K562 (cell line): ENCODE results near the gene ZNF143. TPM values are rescaled to one million over a fixed set of nuclear protein-coding genes. Genes with fewer than 3 reads are reported as not detected.
A peak's percentile ranks its signal among the peaks of the same experiment; 100 is the strongest.

ENCODE experiments used
- BRF2 ChIP-seq: IDR thresholded peaks from 3 replicates; pipeline ENCODE4 v1.6.1; 2011; ENCODE audit warnings: borderline replicate concordance, mild to moderate bottlenecking; ENCODE audit not compliant: insufficient read length, insufficient read depth
- FOXP1 ChIP-seq: sonication (generic); formaldehyde crosslinking; IDR thresholded peaks from 2 replicates; pipeline ENCODE4 v1.8.0; 2022; ENCODE audit warnings: mild to moderate bottlenecking, missing genetic modification reagents
- IFI16 ChIP-seq: fragments of 250-450 bp; sonication (Bioruptor Pico); IDR thresholded peaks from 2 replicates; pipeline ENCODE4 v2.1.2; 2022; ENCODE audit warnings: mild to moderate bottlenecking, inconsistent platforms
- NFE2 ChIP-seq: IDR thresholded peaks from 2 replicates; pipeline ENCODE4 v1.6.1; 2014; ENCODE audit warnings: antibody characterized with exemption, low read depth
- SNRNP70 ChIP-seq: fragments of 200-400 bp; formaldehyde crosslinking; optimal IDR thresholded peaks from 2 replicates; pipeline ENCODE3; 2017; ENCODE audit warnings: low read depth, low read length
- SRSF3 ChIP-seq: fragments of 200-400 bp; formaldehyde crosslinking; IDR thresholded peaks from 2 replicates; pipeline ENCODE4 v1.6.1; 2016; ENCODE audit warnings: mild to moderate bottlenecking, low read length, moderate library complexity; ENCODE audit not compliant: insufficient read depth
- U2AF2 ChIP-seq: fragments of 200-400 bp; formaldehyde crosslinking; optimal IDR thresholded peaks from 2 replicates; pipeline ENCODE3; 2017; ENCODE audit warnings: low read depth, mild to moderate bottlenecking, low read length
- XRCC3 ChIP-seq: fragments of 450-650 bp; IDR thresholded peaks from 2 replicates; pipeline ENCODE4 v1.6.1; 2017; ENCODE audit warnings: mild to moderate bottlenecking, moderate library complexity
- ZNF316 ChIP-seq: fragments of 450-650 bp; IDR thresholded peaks from 2 replicates; pipeline ENCODE4 v1.6.1; 2016
- ZNF644 ChIP-seq: fragments of 200-800 bp; sonication (Bioruptor generic); IDR thresholded peaks from 2 replicates; pipeline ENCODE4 v1.6.1; 2016; ENCODE audit warnings: low read depth, missing genetic modification characterization, missing compliant biosample characterization
- ZSCAN29 ChIP-seq: fragments of 450-650 bp; IDR thresholded peaks from 2 replicates; pipeline ENCODE4 v1.6.1; 2017
- polyA plus RNA-seq, 8 experiments: library from polyadenylated mRNA; depleted of rRNA in 4 of 8; stranded (reverse) in 5 of 8; unstranded in 3 of 8; fragments of >200 nt; fragmentation: Nextera tagmentation in 2 of 8; fragmentation: Illumina TruSeq in 1 of 8; extraction: Ambion mirVana in 2 of 8; extraction: Trizol in 1 of 8; gene quantifications; 2 replicates each; pipeline versions ENCODE4 v1.2.1 to v1.2.3, GENCODE V29; 2011 to 2014; ENCODE audit warnings: inconsistent platforms in 1 of 8, missing spikeins in 1 of 8
- total RNA-seq, 7 experiments: library from RNA; depleted of rRNA in 6 of 7; stranded (reverse); fragments of >200 nt in 6 of 7; fragmentation: Illumina TruSeq in 2 of 7; extraction: Trizol in 2 of 7; gene quantifications; 2 replicates each; pipeline versions ENCODE4 v1.2.1 to v1.2.3, GENCODE V29; 2011 to 2021; ENCODE audit warnings: low replicate concordance in 1 of 7
- TF ChIP-seq, protein P1 (sequence below): IDR thresholded peaks from 2 replicates; pipeline ENCODE4 v1.6.1; 2011; ENCODE audit warnings: borderline replicate concordance, low read depth, mild to moderate bottlenecking, moderate library complexity, low read length; ENCODE audit not compliant: insufficient read depth, poor library complexity, severe bottlenecking
- TF ChIP-seq, protein P2 (sequence below), 2 experiments: fragments of 150-350 bp in 1 of 2; IDR thresholded peaks; 2 replicates each; pipeline ENCODE4 v1.6.1; 2012 to 2016; ENCODE audit warnings: low read depth in 2 of 2, low read length in 2 of 2, mild to moderate bottlenecking in 1 of 2, moderate library complexity in 1 of 2
- TF ChIP-seq, protein P3 (sequence below), 2 experiments: fragments of 450-650 bp; IDR thresholded peaks; 2 replicates each; pipeline ENCODE4 v1.6.1; 2018; ENCODE audit warnings: mild to moderate bottlenecking in 2 of 2, low read depth in 1 of 2; ENCODE audit not compliant: partially characterized antibody in 2 of 2
- TF ChIP-seq, protein P4 (sequence below), 2 experiments: fragments of 450-650 bp; IDR thresholded peaks; 2 replicates each; pipeline ENCODE4 v1.6.1; 2016

ZNF143 gene
- total and polyA plus RNA-seq, 9 of the 15 experiments (the other 6 are each of a cell fraction or from before 2014, with no cell fraction given): 18.4 to 58.5 (median 27.1) TPM

DNA sequence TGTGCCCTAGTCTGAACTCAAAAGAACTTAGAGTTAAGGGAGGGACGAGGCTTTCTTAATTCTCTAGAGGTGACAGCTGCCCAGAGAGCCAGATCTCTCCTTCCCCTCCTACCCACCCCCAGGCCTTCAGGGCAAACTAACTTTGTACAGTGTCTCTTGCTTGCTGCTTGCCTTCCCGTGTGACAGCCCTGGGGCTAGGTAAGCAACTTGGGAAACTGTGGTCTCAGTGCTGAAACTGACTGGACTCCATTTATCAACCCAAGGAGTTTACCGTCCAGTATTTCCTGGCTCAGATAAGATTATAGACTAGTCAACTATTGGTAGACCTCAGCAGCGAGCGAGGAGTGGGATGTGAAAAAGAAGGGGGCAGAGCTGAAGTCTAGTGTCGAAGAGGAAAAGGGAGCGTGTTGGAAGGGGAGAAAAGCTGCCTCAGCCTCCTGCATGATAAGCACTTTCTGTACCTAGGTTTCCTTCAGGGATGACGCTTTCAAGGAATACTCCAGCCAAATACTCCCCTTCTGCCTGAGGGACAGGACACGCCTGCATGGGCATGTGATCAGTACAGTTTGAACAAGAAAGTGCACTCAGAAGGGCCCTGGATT lies 69.3 kb downstream of the ZNF143 start (continued):
- TF ChIP-seq, protein P1, sequence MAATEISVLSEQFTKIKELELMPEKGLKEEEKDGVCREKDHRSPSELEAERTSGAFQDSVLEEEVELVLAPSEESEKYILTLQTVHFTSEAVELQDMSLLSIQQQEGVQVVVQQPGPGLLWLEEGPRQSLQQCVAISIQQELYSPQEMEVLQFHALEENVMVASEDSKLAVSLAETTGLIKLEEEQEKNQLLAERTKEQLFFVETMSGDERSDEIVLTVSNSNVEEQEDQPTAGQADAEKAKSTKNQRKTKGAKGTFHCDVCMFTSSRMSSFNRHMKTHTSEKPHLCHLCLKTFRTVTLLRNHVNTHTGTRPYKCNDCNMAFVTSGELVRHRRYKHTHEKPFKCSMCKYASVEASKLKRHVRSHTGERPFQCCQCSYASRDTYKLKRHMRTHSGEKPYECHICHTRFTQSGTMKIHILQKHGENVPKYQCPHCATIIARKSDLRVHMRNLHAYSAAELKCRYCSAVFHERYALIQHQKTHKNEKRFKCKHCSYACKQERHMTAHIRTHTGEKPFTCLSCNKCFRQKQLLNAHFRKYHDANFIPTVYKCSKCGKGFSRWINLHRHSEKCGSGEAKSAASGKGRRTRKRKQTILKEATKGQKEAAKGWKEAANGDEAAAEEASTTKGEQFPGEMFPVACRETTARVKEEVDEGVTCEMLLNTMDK: no peak
- TF ChIP-seq ZNF316: peak; percentile 71
- no peak for TF ChIP-seq IFI16 (CRISPR knock-in tag)
- peak; percentile 45; the same call in 1 of the 2 replicates for TF ChIP-seq NFE2
- TF ChIP-seq SNRNP70: no peak
- TF ChIP-seq, protein P2, sequence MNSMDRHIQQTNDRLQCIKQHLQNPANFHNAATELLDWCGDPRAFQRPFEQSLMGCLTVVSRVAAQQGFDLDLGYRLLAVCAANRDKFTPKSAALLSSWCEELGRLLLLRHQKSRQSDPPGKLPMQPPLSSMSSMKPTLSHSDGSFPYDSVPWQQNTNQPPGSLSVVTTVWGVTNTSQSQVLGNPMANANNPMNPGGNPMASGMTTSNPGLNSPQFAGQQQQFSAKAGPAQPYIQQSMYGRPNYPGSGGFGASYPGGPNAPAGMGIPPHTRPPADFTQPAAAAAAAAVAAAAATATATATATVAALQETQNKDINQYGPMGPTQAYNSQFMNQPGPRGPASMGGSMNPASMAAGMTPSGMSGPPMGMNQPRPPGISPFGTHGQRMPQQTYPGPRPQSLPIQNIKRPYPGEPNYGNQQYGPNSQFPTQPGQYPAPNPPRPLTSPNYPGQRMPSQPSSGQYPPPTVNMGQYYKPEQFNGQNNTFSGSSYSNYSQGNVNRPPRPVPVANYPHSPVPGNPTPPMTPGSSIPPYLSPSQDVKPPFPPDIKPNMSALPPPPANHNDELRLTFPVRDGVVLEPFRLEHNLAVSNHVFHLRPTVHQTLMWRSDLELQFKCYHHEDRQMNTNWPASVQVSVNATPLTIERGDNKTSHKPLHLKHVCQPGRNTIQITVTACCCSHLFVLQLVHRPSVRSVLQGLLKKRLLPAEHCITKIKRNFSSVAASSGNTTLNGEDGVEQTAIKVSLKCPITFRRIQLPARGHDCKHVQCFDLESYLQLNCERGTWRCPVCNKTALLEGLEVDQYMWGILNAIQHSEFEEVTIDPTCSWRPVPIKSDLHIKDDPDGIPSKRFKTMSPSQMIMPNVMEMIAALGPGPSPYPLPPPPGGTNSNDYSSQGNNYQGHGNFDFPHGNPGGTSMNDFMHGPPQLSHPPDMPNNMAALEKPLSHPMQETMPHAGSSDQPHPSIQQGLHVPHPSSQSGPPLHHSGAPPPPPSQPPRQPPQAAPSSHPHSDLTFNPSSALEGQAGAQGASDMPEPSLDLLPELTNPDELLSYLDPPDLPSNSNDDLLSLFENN (IDR thresholded peaks at IDR 0.05; ENCODE audit: low read depth in 2 of 2, low read length in 2 of 2): no peak
- TF ChIP-seq BRF2: no peak
- TF ChIP-seq, protein P3, sequence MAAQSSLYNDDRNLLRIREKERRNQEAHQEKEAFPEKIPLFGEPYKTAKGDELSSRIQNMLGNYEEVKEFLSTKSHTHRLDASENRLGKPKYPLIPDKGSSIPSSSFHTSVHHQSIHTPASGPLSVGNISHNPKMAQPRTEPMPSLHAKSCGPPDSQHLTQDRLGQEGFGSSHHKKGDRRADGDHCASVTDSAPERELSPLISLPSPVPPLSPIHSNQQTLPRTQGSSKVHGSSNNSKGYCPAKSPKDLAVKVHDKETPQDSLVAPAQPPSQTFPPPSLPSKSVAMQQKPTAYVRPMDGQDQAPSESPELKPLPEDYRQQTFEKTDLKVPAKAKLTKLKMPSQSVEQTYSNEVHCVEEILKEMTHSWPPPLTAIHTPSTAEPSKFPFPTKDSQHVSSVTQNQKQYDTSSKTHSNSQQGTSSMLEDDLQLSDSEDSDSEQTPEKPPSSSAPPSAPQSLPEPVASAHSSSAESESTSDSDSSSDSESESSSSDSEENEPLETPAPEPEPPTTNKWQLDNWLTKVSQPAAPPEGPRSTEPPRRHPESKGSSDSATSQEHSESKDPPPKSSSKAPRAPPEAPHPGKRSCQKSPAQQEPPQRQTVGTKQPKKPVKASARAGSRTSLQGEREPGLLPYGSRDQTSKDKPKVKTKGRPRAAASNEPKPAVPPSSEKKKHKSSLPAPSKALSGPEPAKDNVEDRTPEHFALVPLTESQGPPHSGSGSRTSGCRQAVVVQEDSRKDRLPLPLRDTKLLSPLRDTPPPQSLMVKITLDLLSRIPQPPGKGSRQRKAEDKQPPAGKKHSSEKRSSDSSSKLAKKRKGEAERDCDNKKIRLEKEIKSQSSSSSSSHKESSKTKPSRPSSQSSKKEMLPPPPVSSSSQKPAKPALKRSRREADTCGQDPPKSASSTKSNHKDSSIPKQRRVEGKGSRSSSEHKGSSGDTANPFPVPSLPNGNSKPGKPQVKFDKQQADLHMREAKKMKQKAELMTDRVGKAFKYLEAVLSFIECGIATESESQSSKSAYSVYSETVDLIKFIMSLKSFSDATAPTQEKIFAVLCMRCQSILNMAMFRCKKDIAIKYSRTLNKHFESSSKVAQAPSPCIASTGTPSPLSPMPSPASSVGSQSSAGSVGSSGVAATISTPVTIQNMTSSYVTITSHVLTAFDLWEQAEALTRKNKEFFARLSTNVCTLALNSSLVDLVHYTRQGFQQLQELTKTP (IDR thresholded peaks at IDR 0.05; ENCODE audit: low read depth in 1 of 2, partially characterized antibody in 2 of 2): no peak
- no peak for TF ChIP-seq U2AF2
- no peak for TF ChIP-seq ZNF644 (tag)
- no peak for TF ChIP-seq FOXP1
- no peak for TF ChIP-seq SRSF3
- TF ChIP-seq ZSCAN29: no peak
- no peak for TF ChIP-seq XRCC3
- TF ChIP-seq, protein P4, sequence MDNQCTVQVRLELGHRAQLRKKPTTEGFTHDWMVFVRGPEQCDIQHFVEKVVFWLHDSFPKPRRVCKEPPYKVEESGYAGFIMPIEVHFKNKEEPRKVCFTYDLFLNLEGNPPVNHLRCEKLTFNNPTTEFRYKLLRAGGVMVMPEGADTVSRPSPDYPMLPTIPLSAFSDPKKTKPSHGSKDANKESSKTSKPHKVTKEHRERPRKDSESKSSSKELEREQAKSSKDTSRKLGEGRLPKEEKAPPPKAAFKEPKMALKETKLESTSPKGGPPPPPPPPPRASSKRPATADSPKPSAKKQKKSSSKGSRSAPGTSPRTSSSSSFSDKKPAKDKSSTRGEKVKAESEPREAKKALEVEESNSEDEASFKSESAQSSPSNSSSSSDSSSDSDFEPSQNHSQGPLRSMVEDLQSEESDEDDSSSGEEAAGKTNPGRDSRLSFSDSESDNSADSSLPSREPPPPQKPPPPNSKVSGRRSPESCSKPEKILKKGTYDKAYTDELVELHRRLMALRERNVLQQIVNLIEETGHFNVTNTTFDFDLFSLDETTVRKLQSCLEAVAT (IDR thresholded peaks at IDR 0.05): no peak
